Fibroblast of peridontal ligament (primary cell): ENCODE results near the gene MBLAC1.
"Not testable (repeated sequence)": the region's sequence is repeated elsewhere in the genome, so short reads cannot be mapped to it uniquely, and the experiment has no call there.

Experiments
- DNase-seq: peaks from one replicate; pipeline ENCODE4 v3.0.0-alpha.2; 2010; ENCODE audit errors: extremely low read depth

MBLAC1 gene

GRCh38 chr7:100122568-100122967, 4.2 kb upstream of the MBLAC1 start:
- DNase-seq, result no peak

DNA sequence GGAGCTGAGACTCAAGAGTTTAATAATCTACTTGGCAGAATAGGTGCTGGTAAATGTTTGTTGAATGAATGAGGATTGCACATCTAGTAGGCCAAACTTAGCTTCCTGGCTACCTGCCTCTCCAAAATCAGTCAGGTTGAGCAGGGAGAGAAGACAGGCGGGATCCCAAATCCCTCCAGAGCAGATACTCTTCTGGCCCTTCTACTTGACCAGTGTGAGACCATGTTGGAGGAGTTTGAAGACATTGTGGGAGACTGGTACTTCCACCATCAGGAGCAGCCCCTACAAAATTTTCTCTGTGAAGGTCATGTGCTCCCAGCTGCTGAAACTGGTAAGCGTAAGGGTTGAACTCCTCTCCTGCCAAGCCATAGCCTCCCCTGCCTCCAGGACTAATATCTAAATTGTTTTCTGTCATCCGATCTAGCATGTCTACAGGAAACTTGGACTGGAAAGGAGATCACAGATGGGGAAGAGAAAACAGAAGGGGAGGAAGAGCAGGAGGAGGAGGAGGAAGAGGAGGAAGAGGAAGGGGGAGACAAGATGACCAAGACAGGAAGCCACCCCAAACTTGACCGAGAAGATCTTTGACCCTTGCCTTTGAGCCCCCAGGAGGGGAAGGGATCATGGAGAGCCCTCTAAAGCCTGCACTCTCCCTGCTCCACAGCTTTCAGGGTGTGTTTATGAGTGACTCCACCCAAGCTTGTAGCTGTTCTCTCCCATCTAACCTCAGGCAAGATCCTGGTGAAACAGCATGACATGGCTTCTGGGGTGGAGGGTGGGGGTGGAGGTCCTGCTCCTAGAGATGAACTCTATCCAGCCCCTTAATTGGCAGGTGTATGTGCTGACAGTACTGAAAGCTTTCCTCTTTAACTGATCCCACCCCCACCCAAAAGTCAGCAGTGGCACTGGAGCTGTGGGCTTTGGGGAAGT, 2.2 kb upstream of the MBLAC1 start:
- no peak for DNase-seq

DNA sequence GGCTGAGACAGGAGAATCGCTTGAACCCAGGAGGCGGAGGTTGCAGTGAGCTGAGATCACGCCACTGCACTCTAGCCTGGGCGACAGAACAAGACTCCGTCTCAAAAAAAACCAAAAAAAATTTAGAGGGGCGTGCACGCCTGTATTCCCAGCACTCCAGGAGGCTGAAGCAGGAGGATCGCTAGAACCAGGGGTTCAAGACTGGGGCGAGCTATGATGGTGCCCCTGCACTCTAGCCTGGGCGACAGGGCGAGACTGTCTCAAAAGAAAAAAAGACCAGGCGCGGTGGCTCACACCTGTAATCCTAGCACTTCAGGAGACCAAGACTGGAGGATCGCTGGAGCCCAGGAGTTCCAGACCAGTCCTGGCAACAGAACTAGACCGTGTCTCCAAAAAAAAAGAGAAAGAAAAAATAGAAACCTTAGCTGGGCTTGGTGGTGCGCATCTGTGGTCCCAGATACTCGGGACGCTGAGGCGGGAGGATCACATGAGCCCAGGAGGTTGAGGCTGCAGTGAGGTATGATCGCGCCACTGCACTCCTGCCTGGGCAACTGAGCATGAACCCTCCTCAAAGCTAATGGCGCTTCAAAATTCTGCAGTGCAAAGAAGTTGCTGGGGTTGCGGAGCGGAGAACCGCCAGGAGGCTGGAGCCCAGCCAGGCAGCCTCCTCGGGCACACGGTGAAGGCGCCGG, 382 bp upstream of the MBLAC1 start:
- no peak for DNase-seq

- no peak for DNase-seq
Observed at GRCh38 chr7:100127866-100128636, 1.3 kb downstream of the MBLAC1 start.

DNA sequence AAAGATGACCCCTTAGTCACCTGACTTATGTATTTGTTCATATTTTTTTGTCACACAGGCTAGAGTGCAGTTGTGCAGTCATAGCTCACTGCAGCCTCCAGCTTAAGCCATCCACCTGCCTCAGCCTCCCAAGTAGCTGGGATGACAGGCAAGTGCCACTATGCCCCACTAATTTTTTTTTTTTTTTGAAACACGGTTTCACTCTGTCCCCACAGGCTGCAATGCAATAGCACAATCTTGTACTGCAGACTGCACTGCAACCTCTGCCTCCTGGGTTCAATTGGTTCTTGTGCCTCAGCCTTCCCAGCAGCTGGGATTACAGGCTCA, 1.8 kb downstream of the MBLAC1 start:
- no peak for DNase-seq

DNA sequence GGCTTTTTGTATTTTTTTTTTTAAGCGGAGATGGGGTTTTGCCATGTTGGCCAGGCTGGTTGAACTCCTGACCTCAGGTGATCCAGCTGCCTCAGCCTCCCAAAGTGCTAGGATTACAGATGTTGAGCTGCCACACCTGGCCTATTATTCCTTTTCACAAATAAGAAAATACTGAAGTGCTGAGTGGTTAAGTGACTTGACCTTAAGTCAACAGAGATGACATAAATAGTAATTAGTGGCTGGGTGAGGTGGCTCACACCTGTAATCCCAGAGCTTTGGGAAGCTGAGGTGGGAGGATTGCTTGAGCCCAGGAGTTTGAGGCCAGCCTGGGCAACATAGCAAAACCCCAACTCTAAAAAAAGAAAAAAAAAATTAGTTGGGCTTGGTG, 3.4 kb downstream of the MBLAC1 start:
- DNase-seq, result not testable (repeated sequence)

DNA sequence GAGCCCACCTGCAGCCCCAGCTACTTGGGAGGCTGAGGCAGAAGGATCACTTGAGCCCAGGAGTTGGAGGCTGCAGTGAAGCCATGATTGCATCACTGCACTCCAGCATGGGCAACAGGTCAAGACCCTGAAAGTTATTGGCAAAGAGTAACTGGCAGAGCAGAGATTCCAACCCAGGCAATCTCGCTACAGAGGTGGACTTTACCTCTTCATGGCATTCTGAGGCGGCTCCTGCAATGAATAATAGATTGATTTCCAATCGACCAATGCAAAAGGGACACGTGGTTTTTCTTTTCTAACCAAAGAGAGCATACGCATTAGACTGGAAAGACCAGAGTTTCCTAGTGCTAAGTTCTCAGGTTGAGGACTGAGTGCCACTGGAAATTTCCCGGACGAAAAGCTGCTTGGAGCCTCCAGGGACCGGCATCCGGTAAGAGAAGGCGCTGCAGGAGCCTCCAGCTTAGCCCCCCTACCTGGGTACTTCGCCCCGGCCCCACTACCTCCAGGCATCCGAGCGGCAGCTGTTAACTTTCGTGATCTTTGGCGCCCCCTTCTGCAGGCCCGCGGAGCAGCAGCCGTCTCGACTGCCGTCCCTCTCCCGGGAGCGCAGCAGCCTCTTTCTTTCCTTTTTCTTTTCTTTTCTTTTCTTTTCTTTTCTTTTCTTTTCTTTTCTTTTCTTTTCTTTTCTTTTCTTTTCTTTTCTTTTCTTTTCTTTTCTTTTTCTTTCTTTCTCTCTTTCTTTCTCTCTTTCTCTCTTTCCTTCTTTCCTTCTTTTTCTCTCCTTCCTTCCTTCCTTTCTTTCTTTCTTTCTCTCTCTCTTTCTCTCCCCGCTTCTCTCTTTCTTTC, 4.1 kb downstream of the MBLAC1 start:
- peak; percentile 41 for DNase-seq

DNA sequence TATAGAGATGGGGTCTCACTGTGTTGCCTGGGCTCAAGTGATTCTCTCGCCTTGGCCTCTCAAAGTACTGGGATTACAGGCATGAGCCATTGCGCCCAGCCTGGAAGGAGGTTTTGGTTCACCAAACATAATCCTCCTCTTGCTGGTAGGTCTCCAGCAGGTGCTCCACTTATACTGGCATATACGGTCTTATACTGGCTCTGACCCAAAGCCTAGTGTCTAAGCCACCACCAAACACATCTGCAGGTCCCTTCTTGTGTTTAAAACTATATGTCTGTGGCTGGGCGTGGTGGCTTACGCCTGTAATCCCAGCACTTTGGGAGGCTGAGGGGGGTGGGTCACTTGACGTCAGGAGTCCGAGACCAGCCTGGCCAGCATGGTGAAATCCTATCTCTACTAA, 5.4 kb downstream of the MBLAC1 start:
- no peak for DNase-seq

GRCh38 chr7:100132697-100133151, 6.0 kb downstream of the MBLAC1 start:
- DNase-seq, result peak; percentile 61

GRCh38 chr7:100137851-100138760, 11.3 kb downstream of the MBLAC1 start:
- no peak for DNase-seq

DNA sequence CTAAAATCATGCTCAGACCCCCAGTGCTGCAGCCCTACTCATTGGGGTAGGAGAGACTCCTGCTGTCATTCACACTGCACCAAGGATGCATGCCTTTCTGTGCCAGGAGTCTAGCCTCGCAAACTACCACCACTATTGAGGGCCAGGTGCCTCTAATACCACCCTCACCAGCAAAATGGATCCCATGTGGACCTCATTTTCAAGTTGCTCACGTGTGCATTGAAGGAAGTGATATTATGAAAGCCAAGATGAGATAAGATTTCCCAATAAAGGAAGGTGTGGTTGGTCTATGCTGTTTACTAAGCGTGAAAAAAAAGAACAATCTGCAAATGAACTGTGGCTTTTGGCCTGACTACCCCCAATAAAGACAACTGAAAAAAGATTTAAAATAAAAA, 14.8 kb downstream of the MBLAC1 start:
- DNase-seq, result no peak

DNA sequence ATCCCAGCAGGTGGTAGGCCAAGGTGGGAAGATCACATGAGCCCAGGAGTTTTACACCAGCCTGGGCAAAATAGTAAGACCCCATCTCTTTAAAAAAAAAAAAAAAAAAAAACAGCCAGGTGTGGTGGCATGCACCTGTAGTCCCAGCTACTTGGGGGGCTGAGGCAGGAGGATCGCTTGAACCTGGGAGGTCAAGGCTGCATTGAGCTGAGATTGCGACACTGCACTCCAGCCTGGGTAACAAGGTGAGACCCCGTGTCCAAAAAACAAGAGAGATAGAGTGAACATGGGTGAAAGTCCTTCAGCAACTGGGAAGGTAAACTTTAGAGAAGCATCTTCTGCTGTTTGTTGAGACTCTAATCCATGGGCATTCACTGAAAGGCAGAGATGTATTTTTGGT, 15.7 kb downstream of the MBLAC1 start:
- DNase-seq, result no peak

DNA sequence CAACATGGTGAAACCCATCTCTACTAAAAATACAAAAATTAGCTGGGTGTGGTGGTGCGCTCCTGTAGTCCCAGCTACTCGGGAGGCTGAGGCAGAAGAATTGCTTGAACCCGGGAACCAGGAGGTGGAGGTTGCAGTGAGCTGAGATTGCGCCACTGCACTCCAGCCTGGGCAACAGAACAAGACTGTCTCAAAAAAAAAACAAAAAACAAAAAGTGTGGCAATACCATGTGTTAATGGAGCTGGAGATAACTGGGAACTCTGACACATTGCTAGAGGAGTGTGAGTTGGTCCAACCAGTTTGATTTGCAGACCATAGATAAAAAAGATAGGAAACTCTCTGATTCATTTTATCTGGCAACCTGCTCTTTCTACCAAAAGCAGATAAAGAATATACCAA, 19.6 kb downstream of the MBLAC1 start:
- DNase-seq, result not testable (repeated sequence)

GRCh38 chr7:100147278-100147677, 20.5 kb downstream of the MBLAC1 start:
- no peak for DNase-seq

DNA sequence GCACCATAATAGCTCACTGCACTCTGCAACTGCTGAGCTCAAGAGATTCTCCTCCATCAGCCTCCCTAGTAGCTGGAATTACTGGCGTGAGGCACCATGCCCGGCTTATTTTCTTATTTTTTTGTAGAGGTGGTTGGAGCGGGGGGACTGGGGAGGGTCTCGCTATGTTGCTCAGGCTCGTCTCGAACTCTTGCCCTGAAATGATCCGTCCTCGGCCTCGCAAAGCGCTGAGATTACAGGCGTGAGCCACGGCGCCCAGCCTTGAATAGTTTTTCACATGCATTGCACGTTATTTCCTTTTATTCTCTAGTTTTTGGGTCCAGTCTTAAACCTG, 21.4 kb downstream of the MBLAC1 start:
- DNase-seq, result no peak

DNA sequence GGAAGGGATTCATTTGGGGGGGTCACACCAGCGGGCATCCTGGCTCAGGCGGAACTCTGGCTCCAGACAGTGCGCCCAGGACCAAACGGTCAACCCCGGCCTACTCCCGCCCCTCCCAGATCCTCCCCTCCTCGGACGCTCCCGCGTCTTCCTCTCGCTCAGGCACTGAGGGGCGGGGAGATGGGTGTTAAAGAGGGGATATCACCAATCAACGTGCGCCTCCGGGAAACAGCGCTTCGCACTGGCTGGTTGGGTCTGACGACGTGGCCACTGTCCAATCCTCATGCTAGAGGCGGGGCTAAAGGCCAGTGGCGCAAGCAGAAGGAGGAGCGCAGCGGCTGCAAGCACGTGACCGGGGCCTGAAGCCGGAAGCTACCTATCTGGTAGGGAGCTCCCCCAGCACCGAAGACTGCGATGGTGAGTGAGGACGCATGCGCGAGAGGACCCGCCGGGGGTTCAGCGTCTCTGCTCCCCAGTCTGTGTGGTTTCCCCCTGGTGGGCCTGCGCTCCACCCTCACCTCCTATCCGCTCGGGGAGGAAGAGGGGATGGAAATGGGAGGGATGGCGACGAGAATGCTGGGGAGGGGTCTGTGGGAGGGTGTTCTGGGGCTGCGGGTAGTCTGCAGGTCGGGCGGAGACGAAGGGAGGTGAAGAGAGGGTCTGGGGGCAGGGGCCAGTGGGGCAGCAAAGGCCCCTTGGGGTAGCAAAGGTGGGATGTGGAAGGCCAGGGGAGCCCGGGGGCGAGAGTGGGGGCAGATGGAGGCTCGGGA, 22.0 kb downstream of the MBLAC1 start, which contains the start of gene LAMTOR4:
Gene LAMTOR4, plus strand, starts transcription at position 360 of the 770 bp plus-strand sequence. Its CDS starts 55 bp downstream, at position 415.
- DNase-seq, result peak; percentile 99

- DNase-seq, result no peak
Observed at GRCh38 chr7:100152404-100152803, 25.6 kb downstream of the MBLAC1 start.

GRCh38 chr7:100152937-100153666, 26.3 kb downstream of the MBLAC1 start:
- no peak for DNase-seq
